ENCODE data around the gene THEM5.

DNA sequence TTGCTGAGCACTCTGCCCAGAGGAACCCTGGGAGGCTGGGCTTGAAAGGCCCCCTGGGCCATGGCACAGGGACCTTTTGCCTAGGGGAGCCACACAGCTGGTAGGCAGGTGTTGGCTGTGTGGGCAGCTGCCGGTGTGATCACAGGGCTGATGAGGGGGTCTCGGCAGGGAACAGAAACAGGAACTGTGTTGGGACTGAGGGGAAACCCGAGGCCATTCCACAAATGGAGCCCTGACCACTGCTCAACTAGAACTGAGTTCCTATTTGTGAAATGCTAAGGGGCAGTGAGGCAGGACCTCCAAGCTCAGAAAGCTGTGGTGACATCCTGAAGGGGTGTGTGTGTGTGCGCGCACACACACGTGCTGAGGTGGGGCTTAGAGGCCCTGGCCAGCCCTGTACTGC, 6.4 kb upstream of the THEM5 start:
- TF ChIP-seq, protein P1, sequence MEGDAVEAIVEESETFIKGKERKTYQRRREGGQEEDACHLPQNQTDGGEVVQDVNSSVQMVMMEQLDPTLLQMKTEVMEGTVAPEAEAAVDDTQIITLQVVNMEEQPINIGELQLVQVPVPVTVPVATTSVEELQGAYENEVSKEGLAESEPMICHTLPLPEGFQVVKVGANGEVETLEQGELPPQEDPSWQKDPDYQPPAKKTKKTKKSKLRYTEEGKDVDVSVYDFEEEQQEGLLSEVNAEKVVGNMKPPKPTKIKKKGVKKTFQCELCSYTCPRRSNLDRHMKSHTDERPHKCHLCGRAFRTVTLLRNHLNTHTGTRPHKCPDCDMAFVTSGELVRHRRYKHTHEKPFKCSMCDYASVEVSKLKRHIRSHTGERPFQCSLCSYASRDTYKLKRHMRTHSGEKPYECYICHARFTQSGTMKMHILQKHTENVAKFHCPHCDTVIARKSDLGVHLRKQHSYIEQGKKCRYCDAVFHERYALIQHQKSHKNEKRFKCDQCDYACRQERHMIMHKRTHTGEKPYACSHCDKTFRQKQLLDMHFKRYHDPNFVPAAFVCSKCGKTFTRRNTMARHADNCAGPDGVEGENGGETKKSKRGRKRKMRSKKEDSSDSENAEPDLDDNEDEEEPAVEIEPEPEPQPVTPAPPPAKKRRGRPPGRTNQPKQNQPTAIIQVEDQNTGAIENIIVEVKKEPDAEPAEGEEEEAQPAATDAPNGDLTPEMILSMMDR (IDR thresholded peaks at IDR 0.05 in 8 of 11, conservative IDR thresholded peaks at IDR 0.05 in 3 of 11), result no peak
- TF ChIP-seq POLR2AphosphoS5 (IDR thresholded peaks at IDR 0.05) (no peak), POLR2A (IDR thresholded peaks at IDR 0.05) (no peak)

Measured in spleen (tissue), 7 donors.